Measurements from ENCODE around the gene PRPF6. TPM values are rescaled to one million over a fixed set of nuclear protein-coding genes. Genes with fewer than 3 reads are reported as not detected.
A peak's percentile ranks its signal among the peaks of the same experiment; 100 is the strongest.

The PRPF6 gene
- total and polyA plus RNA-seq, 2 of the 13 experiments (the other 11 are each of a cell fraction or from before 2014, with no cell fraction given): 63.7 to 101 TPM

DNA sequence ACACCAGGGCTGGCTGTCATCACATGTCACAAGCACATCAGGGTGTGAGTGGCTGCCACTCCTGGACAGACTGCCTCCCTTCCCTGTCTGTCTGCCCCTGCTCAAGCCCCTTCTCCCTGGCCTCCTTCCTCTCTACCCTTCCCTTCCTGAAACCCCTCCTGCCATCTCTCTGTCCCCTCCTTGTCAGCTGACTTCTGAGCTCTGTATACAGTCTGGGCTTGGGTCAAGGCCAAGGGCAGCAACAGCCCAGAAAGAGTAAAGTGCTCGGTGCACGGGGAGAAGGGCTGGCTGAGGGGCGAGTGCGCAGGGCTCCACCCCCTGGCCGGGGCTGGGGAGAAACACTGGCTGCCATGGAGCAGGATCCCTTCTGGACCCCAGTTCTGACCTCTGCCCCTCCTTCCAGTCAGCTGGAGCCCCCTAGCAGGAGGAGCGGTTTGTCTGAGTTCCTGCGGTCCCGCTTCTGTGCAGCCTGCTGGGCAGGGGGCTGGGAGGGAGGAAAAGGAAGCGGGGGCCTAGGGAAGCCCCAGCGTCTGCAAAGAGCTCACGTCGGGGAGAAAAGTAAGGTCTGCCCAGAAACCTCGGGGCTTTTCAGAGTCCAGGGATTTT is 101.3 kb downstream of the PRPF6 start (continued):
- TF ChIP-seq, protein P1, sequence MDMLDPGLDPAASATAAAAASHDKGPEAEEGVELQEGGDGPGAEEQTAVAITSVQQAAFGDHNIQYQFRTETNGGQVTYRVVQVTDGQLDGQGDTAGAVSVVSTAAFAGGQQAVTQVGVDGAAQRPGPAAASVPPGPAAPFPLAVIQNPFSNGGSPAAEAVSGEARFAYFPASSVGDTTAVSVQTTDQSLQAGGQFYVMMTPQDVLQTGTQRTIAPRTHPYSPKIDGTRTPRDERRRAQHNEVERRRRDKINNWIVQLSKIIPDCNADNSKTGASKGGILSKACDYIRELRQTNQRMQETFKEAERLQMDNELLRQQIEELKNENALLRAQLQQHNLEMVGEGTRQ (IDR thresholded peaks at IDR 0.05; ENCODE audit: low read depth, low read length): no peak
- TF ChIP-seq, protein P1 (CRISPR knock-in tag; IDR thresholded peaks at IDR 0.05; ENCODE audit: borderline replicate concordance): no peak
- TF ChIP-seq ZNF451 (CRISPR knock-in tag; IDR thresholded peaks at IDR 0.05): no peak
- TF ChIP-seq GPN1 (CRISPR knock-in tag; IDR thresholded peaks at IDR 0.05; ENCODE audit: borderline replicate concordance): no peak
- TF ChIP-seq ZNF589 (CRISPR knock-in tag; conservative IDR thresholded peaks at IDR 0.05): no peak
- TF ChIP-seq SKI (IDR thresholded peaks at IDR 0.05; ENCODE audit: partially characterized antibody): peak; percentile 93
- no peak for TF ChIP-seq POLR2AphosphoS5 (IDR thresholded peaks at IDR 0.05; ENCODE audit: low read depth, low read length)
- no peak for TF ChIP-seq SOX13 (IDR thresholded peaks at IDR 0.05)
- TF ChIP-seq SOX13 (CRISPR knock-in tag; conservative IDR thresholded peaks at IDR 0.05 in 1 of 2, IDR thresholded peaks at IDR 0.05 in 1 of 2): peak in 1 of 2 experiments; percentile 53; a peak in 1 of 4 replicates
- no peak for TF ChIP-seq ZNF160 (CRISPR knock-in tag; IDR thresholded peaks at IDR 0.05)
- TF ChIP-seq MYNN (CRISPR knock-in tag; IDR thresholded peaks at IDR 0.05; ENCODE audit: low read depth): no peak
- TF ChIP-seq, protein P2, sequence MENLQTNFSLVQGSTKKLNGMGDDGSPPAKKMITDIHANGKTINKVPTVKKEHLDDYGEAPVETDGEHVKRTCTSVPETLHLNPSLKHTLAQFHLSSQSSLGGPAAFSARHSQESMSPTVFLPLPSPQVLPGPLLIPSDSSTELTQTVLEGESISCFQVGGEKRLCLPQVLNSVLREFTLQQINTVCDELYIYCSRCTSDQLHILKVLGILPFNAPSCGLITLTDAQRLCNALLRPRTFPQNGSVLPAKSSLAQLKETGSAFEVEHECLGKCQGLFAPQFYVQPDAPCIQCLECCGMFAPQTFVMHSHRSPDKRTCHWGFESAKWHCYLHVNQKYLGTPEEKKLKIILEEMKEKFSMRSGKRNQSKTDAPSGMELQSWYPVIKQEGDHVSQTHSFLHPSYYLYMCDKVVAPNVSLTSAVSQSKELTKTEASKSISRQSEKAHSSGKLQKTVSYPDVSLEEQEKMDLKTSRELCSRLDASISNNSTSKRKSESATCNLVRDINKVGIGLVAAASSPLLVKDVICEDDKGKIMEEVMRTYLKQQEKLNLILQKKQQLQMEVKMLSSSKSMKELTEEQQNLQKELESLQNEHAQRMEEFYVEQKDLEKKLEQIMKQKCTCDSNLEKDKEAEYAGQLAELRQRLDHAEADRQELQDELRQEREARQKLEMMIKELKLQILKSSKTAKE (CRISPR knock-in tag; IDR thresholded peaks at IDR 0.05; ENCODE audit: borderline replicate concordance): peak; percentile 93
- no peak for TF ChIP-seq ERF (CRISPR knock-in tag; IDR thresholded peaks at IDR 0.05)
- 0 out of 2 replicates have a peak, but pooled peaks have one; percentile 37 for TF ChIP-seq KLF12 (CRISPR knock-in tag; IDR thresholded peaks at IDR 0.05; ENCODE audit: borderline replicate concordance)
- no peak for TF ChIP-seq MTF2 (CRISPR knock-in tag; IDR thresholded peaks at IDR 0.05; ENCODE audit: borderline replicate concordance)
- no peak for TF ChIP-seq PRDM4 (CRISPR knock-in tag; IDR thresholded peaks at IDR 0.05; ENCODE audit: borderline replicate concordance)
- TF ChIP-seq PAWR (CRISPR knock-in tag; IDR thresholded peaks at IDR 0.05; ENCODE audit: borderline replicate concordance): no peak
- no peak for TF ChIP-seq PCBP2 (optimal IDR thresholded peaks at IDR 0.05; ENCODE audit: low read depth, low read length, poor library complexity, severe bottlenecking)
- no peak for TF ChIP-seq KLF13 (CRISPR knock-in tag; IDR thresholded peaks at IDR 0.05)
- TF ChIP-seq ZNF512B (CRISPR knock-in tag; IDR thresholded peaks at IDR 0.05; ENCODE audit: borderline replicate concordance): no peak
- no peak for TF ChIP-seq ZNF543 (CRISPR knock-in tag; IDR thresholded peaks at IDR 0.05)

Data from HepG2 (cell line).